Activated B cell treated with CpG ODN at 0.5 μM for 24 hours (primary cell): ENCODE data around the gene MTTP. TPM values are rescaled to one million over a fixed set of nuclear protein-coding genes. Genes with fewer than 3 reads are reported as not detected.

Experiments used
- ATAC-seq: fragments of 200-7000 bp; cut with Tn5 transposase; one replicate; pipeline ENCODE4 v1.10.0; 2021; ENCODE audit warnings: low read depth, mild to moderate bottlenecking, moderate library complexity
- CTCF ChIA-PET: fragments of 350-600 bp; sonication (Branson Sonifier 250); formaldehyde crosslinking; loops from one replicate; lab custom pipeline; 2021; ENCODE audit warnings: antibody characterized with exemption; lab: Charles Lee
- POLR2A ChIA-PET: fragments of 350-600 bp; sonication (Branson Sonifier 250); formaldehyde crosslinking; loops from one replicate; lab custom pipeline; 2021; ENCODE audit warnings: antibody characterized with exemption; lab: Charles Lee
- DNase-seq: peaks from one replicate; pipeline ENCODE4 v3.0.0; 2022
- H3K27ac Mint-ChIP-seq: one replicate; pipeline ENCODE4 v1.8.0; 2020; ENCODE audit warnings: mixed read lengths
- H3K27me3 Mint-ChIP-seq: one replicate; pipeline ENCODE4 v1.8.0; 2021; ENCODE audit warnings: mixed read lengths
- H3K36me3 Mint-ChIP-seq: one replicate; pipeline ENCODE4 v1.8.0; 2021; ENCODE audit warnings: low read depth, mixed read lengths
- H3K4me1 Mint-ChIP-seq: one replicate; pipeline ENCODE4 v1.8.0; 2021; ENCODE audit warnings: mixed read lengths
- H3K4me3 Mint-ChIP-seq: one replicate; pipeline ENCODE4 v1.8.0; 2020; ENCODE audit warnings: mild to moderate bottlenecking, mixed read lengths
- H3K9me3 Mint-ChIP-seq: one replicate; pipeline ENCODE4 v1.8.0; 2020; ENCODE audit warnings: mixed read lengths
- intact Hi-C: fragments of 100-400 bp; cut with micrococcal nuclease; formaldehyde crosslinking; loops from one replicate; pipeline ENCODE4 v1.15.1; 2024
- total RNA-seq: library from RNA; stranded (reverse); gene quantifications from 2 replicates; pipeline ENCODE4 v1.2.3, GENCODE V29; 2022
- TF ChIP-seq, protein P1 (sequence below): fragments of 200-600 bp; IDR thresholded peaks from one replicate; pipeline ENCODE4 v1.8.0; 2022; ENCODE audit warnings: antibody characterized with exemption, mild to moderate bottlenecking

The MTTP gene
- total RNA-seq, 1 donor from 2014 or later = 0.27 TPM

DNA sequence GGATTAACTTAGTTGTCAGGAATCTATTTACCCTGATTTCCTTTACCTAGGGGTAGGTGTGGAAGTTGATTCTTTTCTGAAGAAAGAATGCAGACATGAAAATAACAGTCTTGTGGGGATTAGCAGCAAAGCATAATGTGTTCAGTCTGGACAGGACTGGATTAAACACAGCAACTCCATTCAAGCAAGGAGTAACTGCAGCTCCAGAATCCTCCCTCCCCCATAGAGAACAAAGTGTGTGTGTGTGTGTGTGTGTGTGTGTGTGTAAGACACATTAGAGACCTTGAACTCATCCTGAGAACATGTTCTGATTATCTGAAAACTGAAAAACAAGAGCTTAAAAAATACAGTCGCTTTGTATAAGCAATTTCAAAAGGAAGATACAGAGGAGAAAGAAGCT lies 73.7 kb downstream of the MTTP start:
- TF ChIP-seq, protein P1, sequence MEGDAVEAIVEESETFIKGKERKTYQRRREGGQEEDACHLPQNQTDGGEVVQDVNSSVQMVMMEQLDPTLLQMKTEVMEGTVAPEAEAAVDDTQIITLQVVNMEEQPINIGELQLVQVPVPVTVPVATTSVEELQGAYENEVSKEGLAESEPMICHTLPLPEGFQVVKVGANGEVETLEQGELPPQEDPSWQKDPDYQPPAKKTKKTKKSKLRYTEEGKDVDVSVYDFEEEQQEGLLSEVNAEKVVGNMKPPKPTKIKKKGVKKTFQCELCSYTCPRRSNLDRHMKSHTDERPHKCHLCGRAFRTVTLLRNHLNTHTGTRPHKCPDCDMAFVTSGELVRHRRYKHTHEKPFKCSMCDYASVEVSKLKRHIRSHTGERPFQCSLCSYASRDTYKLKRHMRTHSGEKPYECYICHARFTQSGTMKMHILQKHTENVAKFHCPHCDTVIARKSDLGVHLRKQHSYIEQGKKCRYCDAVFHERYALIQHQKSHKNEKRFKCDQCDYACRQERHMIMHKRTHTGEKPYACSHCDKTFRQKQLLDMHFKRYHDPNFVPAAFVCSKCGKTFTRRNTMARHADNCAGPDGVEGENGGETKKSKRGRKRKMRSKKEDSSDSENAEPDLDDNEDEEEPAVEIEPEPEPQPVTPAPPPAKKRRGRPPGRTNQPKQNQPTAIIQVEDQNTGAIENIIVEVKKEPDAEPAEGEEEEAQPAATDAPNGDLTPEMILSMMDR = no peak
- CTCF ChIA-PET = no interaction called here

DNA sequence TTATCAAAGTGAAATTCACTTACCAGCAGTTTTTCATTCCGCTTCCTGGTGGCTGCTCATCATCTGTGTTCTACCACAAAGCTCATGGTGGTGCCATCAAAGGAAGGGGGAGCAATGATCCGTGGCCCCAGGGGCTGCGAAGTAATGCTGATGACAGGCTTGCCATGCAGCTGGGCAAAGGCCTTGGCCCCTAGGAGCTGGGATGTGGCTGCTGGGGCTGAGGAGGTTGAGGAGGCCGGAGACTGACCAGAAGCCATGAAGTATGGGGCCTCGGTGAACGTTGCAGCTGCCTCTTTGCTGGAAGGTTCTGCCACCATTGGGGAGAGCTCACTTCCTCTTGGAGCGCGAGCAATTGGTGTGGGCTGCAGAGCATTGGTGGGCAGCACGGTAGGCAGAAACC lies 74.6 kb downstream of the MTTP start:
- no peak for DNase-seq
- CTCF ChIA-PET = no interaction called here
- Mint-ChIP-seq H3K27me3 (no peaks in the 10 kb centered on the region), H3K4me3 (no peak overlapping the region), H3K9me3 (no peaks in the 10 kb centered on the region), H3K36me3 (no peaks in the 10 kb centered on the region), H3K4me1 (no peaks in the 10 kb centered on the region), H3K27ac (no peak overlapping the region)
- POLR2A ChIA-PET = no interaction called here
- TF ChIP-seq, protein P1 = no peak
- ATAC-seq = no peak
- intact Hi-C loops = no loop called here

More for the DNA sequence above, 73.7 kb downstream of the MTTP start:
- intact Hi-C loops = no loop called here
- ATAC-seq (no peak), DNase-seq (no peak)
- Mint-ChIP-seq H3K27ac (no peak overlapping the region), H3K27me3 (no peaks in the 10 kb centered on the region), H3K36me3 (no peaks in the 10 kb centered on the region), H3K4me3 (no peak overlapping the region), H3K4me1 (no peaks in the 10 kb centered on the region), H3K9me3 (no peaks in the 10 kb centered on the region)
- POLR2A ChIA-PET = interaction anchor here (0.7 kb wide), 1 partner anchor 33 kb away, joined by 5 read pairs; no protein-coding TSS in a partner anchor

DNA sequence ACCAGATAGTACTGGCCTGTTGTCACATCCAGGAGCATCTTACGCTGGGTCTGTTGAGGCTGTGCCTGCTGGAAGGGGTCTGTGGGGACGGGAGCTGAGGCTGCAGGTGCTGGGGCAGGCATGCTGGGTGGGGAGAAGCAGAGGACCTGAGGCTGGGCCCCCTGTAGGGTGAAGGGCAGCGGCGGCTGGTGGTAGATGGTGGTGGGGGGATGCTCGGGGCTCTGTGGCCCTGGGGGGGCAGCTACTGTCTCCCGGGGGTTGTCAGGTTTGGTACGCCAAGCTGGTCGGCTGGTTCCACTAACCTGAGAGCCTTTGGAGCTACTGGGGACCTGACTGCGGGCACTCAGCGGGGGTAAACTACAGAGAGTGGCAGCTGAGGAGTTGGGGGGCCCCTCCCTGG lies 75.2 kb downstream of the MTTP start:
- Mint-ChIP-seq H3K9me3 (no peaks in the 10 kb centered on the region), H3K27me3 (no peaks in the 10 kb centered on the region), H3K4me3 (no peak overlapping the region), H3K27ac (no peak overlapping the region), H3K4me1 (no peaks in the 10 kb centered on the region), H3K36me3 (no peaks in the 10 kb centered on the region)
- DNase-seq = no peak
- CTCF ChIA-PET = no interaction called here
- POLR2A ChIA-PET = no interaction called here
- TF ChIP-seq, protein P1 = no peak
- ATAC-seq = no peak
- intact Hi-C loops = no loop called here

DNA sequence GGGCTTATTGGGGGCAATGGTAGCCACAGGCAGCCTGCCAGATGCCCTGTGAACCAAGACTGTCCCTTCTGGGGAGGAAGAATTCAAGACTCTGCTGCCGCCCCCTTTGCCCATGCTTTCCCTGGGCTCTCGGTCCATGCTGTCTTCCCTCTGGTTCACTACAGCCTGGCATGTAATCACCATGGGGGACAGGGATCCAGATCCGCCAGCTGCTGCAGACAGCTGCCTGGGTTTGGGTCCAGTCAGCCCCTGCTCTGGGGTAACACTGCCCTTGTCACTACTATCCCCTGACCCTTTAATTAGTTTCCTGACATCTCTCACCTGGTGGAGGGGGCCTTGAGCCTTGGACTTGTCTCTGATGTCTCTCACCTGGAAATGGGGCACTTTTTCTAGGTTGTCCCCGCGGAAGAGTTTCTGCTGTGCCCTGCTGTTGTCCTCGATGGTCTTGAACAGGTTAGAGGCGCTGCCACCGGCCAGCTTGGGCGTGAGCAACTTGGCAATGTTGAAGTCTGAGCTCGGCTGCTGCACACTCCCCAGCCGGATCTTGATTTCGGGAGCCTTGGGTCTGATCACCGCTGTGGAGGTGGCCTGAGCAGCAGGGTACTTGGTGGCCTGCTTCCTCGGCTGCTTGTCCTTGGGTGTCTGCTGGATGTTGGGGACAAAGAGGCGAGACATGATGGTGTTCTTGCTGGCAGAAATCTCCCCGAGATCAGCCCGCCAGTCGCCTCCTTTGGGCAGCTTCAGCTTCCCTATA lies 76.6 kb downstream of the MTTP start:
- ChIA-PET POLR2A (no interaction called here), CTCF (no interaction called here)
- ATAC-seq (no peak), DNase-seq (no peak)
- TF ChIP-seq, protein P1 = no peak
- H3K4me3 Mint-ChIP-seq = no peak overlapping the region
- no peaks in the 10 kb centered on the region for H3K9me3 Mint-ChIP-seq
- no peaks in the 10 kb centered on the region for H3K4me1 Mint-ChIP-seq
- intact Hi-C loops = no loop called here
- H3K36me3 Mint-ChIP-seq = no peaks in the 10 kb centered on the region
- H3K27me3 Mint-ChIP-seq = peaks cover 3% of the 10 kb centered on the region
- no peak overlapping the region for H3K27ac Mint-ChIP-seq

DNA sequence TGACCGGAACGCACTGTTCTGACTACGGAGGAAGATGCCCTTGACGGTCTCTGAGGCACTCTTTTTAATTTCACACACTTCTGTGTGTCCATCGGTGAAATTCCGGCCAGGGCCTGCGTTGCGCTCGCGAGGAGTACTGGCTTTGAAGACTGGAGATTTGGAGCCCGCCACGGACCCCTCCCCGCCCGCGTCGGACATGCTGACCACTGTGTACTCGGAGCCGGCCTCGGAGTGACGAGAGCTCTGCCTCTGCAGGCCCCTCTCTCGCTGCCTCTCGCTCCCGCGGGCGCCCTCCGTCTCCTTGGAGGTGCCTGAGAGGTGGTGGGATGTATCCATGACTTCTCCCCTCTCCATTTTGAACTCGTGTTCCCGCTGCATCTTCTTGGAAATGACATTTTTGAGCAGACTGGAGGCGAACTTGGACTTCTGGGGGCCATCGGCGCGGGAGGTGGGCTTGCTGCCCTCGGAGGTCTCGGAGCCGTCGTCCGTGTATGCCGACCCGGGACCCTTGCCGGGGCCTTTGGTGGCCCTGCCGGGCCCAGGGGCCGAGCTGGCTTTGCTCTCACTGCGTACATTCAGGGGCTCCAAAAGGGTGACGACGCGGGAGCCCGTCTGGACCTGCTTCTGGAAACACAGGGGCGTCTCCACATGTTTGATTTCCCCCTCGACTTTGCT lies 77.3 kb downstream of the MTTP start:
- Mint-ChIP-seq H3K27ac (no peak overlapping the region), H3K9me3 (no peaks in the 10 kb centered on the region), H3K4me3 (no peak overlapping the region), H3K27me3 (peaks cover 3% of the 10 kb centered on the region), H3K4me1 (no peaks in the 10 kb centered on the region), H3K36me3 (no peaks in the 10 kb centered on the region)
- no peak for DNase-seq
- ChIA-PET CTCF (no interaction called here), POLR2A (no interaction called here)
- intact Hi-C loops = no loop called here
- TF ChIP-seq, protein P1 = no peak
- ATAC-seq = no peak
